ENCODE measurements around the gene TMCC1. TPM values are rescaled to one million over a fixed set of nuclear protein-coding genes. Genes with fewer than 3 reads are reported as not detected.

Gene TMCC1
- total and polyA plus RNA-seq, 2 experiments from 2014 or later: 12.3 to 26.9 TPM

DNA sequence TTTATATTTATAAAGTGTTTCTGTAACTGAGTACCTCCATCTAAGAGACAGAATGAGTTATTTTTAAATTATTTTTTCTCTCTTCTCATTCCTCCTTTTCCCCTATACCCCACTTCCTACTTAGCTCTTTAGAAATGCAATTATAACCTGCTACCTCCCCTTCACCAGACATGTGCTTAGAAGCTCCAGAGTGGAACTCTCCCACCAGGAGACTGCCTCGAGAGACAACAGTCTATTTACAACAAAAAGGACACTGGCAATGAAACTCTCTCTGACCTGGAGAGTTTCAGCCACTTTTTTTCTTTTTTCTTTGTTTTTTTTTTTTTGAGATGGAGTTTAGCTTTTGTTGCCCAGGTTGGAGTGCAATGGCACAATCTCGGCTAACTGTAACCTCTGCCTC, 177.7 kb downstream of the TMCC1 start:
- Histone ChIP-seq H3K27ac (no peak overlapping the region), H3K4me1 (ENCODE audit: low read depth) (peaks cover 6% of the 10 kb centered on the region), H3K36me3 (no peaks in the 10 kb centered on the region), H3K27me3 (no peaks in the 10 kb centered on the region), H3K4me3 (no peak overlapping the region), H3K9me3 (ENCODE audit: low read depth) (no peaks in the 10 kb centered on the region)
- DNase-seq (ENCODE audit: low read depth in 1 of 2, low spot score in 1 of 2): no peak
- TF ChIP-seq, protein P1, sequence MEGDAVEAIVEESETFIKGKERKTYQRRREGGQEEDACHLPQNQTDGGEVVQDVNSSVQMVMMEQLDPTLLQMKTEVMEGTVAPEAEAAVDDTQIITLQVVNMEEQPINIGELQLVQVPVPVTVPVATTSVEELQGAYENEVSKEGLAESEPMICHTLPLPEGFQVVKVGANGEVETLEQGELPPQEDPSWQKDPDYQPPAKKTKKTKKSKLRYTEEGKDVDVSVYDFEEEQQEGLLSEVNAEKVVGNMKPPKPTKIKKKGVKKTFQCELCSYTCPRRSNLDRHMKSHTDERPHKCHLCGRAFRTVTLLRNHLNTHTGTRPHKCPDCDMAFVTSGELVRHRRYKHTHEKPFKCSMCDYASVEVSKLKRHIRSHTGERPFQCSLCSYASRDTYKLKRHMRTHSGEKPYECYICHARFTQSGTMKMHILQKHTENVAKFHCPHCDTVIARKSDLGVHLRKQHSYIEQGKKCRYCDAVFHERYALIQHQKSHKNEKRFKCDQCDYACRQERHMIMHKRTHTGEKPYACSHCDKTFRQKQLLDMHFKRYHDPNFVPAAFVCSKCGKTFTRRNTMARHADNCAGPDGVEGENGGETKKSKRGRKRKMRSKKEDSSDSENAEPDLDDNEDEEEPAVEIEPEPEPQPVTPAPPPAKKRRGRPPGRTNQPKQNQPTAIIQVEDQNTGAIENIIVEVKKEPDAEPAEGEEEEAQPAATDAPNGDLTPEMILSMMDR (IDR thresholded peaks at IDR 0.05; ENCODE audit: low read depth, low read length): no peak

DNA sequence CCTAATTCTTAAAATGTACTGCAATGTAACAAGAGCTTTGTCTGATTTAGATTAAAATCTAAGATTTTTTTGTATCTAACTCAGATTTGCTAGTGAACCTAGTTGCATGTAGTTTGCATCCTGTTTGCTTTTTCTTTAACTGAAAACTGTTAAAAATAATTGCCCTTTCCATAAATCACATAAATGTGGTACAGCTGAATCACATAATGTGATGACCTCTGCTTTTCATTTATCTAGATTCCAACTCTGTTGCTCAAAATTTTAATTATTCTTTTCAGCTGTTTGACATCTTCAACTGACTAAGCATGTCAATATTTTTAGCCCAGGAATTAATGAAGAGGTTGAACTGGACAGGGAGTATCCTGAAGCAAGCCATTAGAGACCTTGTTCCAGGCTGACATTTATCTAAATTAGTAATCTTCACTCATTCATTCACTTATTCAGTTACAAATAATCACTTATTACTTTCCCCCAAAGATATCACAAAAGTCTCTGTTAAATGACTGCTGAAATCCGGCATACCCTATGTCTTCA, 185.1 kb downstream of the TMCC1 start:
- TF ChIP-seq, protein P1 (IDR thresholded peaks at IDR 0.05; ENCODE audit: low read depth, low read length): no peak
- Histone ChIP-seq H3K27ac (no peak overlapping the region), H3K9me3 (ENCODE audit: low read depth) (no peaks in the 10 kb centered on the region), H3K36me3 (no peaks in the 10 kb centered on the region), H3K4me1 (ENCODE audit: low read depth) (peaks cover 4% of the 10 kb centered on the region), H3K4me3 (no peak overlapping the region), H3K27me3 (no peaks in the 10 kb centered on the region)
- DNase-seq (ENCODE audit: low read depth in 1 of 2, low spot score in 1 of 2): no peak

GRCh38 chr3:129705274-129705673, 188.2 kb downstream of the TMCC1 start:
- Histone ChIP-seq H3K27me3 (no peaks in the 10 kb centered on the region), H3K4me3 (no peak overlapping the region), H3K36me3 (no peaks in the 10 kb centered on the region), H3K9me3 (ENCODE audit: low read depth) (no peaks in the 10 kb centered on the region), H3K27ac (no peak overlapping the region), H3K4me1 (ENCODE audit: low read depth) (peaks cover 4% of the 10 kb centered on the region)
- TF ChIP-seq, protein P1 (IDR thresholded peaks at IDR 0.05; ENCODE audit: low read depth, low read length): no peak
- DNase-seq (ENCODE audit: low read depth in 1 of 2, low spot score in 1 of 2): no peak

DNA sequence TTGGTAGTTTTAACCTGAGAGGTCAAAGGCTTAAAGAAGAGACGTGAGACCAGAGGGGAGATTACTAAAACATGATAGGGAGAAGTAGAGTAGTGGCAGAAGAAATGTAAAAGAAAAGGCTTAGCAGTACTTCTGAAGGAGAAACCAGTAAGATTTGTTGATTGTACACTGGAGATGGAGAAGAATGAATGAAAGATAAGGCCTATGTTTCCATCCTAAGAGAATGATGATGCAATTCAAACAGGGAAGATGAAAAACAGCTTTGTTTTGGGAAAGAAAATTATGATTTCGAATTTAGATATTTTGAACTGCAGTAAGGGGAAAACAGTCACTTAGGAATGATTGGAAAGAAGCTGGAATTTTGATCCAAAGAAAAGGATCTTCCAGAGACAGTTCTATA, 189.6 kb downstream of the TMCC1 start:
- no peaks in the 10 kb centered on the region for H3K4me1 ChIP-seq (ENCODE audit: low read depth)
- H3K9me3 ChIP-seq (ENCODE audit: low read depth): no peaks in the 10 kb centered on the region
- no peak overlapping the region for H3K4me3 ChIP-seq
- no peaks in the 10 kb centered on the region for H3K36me3 ChIP-seq
- TF ChIP-seq, protein P1 (IDR thresholded peaks at IDR 0.05; ENCODE audit: low read depth, low read length): no peak
- DNase-seq (ENCODE audit: low read depth in 1 of 2, low spot score in 1 of 2): peak in 1 of 2 donors; percentile 29
- no peak overlapping the region for H3K27ac ChIP-seq
- no peaks in the 10 kb centered on the region for H3K27me3 ChIP-seq

GRCh38 chr3:129702934-129703712, 190.4 kb downstream of the TMCC1 start:
- H3K4me1 ChIP-seq (ENCODE audit: low read depth): no peaks in the 10 kb centered on the region
- H3K36me3 ChIP-seq: no peaks in the 10 kb centered on the region
- DNase-seq (ENCODE audit: low read depth in 1 of 2, low spot score in 1 of 2): no peak
- H3K27ac ChIP-seq: no peak overlapping the region
- H3K4me3 ChIP-seq: no peak overlapping the region
- TF ChIP-seq, protein P1 (IDR thresholded peaks at IDR 0.05; ENCODE audit: low read depth, low read length): no peak
- H3K27me3 ChIP-seq: no peaks in the 10 kb centered on the region
- H3K9me3 ChIP-seq (ENCODE audit: low read depth): no peaks in the 10 kb centered on the region
